ENCODE results near the gene ADM2. TPM values are rescaled to one million over a fixed set of nuclear protein-coding genes. Genes with fewer than 3 reads are reported as not detected.

Gene ADM2
- polyA plus RNA-seq, 1 experiment, result 3.1 TPM

- no peaks in the 10 kb centered on the region; the same call in 1 of the 2 replicates for H3K9me3 ChIP-seq (ENCODE audit: control insufficient read depth, insufficient read depth, low read length)
- no peak overlapping the region for H3K4me3 ChIP-seq (ENCODE audit: low read depth, low read length)
- POLR2A ChIA-PET, result interaction anchor here (0.6 to 1.3 kb wide), 3 partner anchors 64 to 175 kb away, joined by 3 to 9 read pairs (median 6); partner anchors contain the start of genes NCAPH2 and SCO2
- DNase-seq (ENCODE audit: low read depth, low spot score), result no peak
- TF ChIP-seq CTCF (IDR thresholded peaks at IDR 0.05; ENCODE audit: low read depth, low read length), result no peak
- CTCF ChIA-PET, result no interaction called here
- H3K27ac ChIP-seq (ENCODE audit: low read depth, low read length), result peak overlapping the region; percentile 47
- H3K27me3 ChIP-seq (ENCODE audit: control insufficient read depth, insufficient read depth, low read length), result no peaks in the 10 kb centered on the region
Observed at GRCh38 chr22:50443801-50444625, 37.3 kb upstream of the ADM2 start.

- peak; percentile 33 for DNase-seq (ENCODE audit: low read depth, low spot score)
- Histone ChIP-seq H3K27me3 (ENCODE audit: control insufficient read depth, insufficient read depth, low read length) (no peaks in the 10 kb centered on the region), H3K27ac (ENCODE audit: low read depth, low read length) (peak overlapping the region; percentile 21), H3K4me3 (ENCODE audit: low read depth, low read length) (no peak overlapping the region), H3K9me3 (ENCODE audit: control insufficient read depth, insufficient read depth, low read length) (no peaks in the 10 kb centered on the region; the same call in 1 of the 2 replicates)
- ChIA-PET CTCF (no interaction called here), POLR2A (interaction anchor here (0.6 to 1.3 kb wide), 3 partner anchors 64 to 174 kb away, joined by 3 to 9 read pairs (median 6); partner anchors contain the start of genes NCAPH2 and SCO2)
- no peak for TF ChIP-seq CTCF (IDR thresholded peaks at IDR 0.05; ENCODE audit: low read depth, low read length)
Observed at GRCh38 chr22:50444663-50445062, 36.7 kb upstream of the ADM2 start.

DNA sequence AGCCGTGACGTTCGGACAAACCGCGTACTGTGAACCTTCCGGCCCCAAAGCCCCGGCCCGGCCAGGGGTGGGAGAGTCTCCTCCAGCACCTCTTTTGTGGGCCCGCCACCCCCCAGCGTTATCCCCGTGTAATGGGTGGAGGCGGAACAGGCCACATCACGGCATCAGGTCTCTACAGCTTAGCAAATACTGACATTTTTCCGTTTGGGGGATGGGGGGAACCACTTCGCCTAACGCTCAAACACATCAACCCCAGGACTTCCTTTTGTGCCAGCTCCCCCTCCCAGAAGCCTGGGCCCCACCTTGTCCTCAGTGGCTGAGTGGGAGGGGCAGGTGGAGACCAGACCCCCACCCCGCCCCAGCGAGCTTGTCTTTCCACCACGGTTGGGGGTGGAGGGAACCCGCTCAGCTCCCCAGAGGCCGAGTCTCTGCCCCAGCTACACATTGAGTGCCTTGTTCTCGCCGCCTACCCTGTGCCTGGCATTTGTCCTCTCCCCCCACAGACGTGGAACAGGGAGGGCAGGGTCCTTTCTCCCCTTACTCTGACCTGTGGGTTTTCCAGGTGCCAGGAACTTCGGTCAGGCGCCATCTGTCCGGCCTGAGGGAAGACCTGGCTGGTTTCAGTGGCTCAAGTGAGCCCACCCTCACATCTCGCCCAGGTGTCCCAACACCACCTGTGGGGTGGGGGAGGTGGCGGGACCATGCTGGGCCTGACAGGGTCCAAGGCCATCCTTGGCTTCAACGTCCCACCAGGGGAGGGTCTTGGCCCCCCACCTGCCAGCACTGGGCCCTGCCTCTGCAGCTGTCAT lies 36.1 kb upstream of the ADM2 start:
- no peak for TF ChIP-seq CTCF (IDR thresholded peaks at IDR 0.05; ENCODE audit: low read depth, low read length)
- peak overlapping the region; percentile 2 for H3K27ac ChIP-seq (ENCODE audit: low read depth, low read length)
- POLR2A ChIA-PET, result interaction anchor here (0.8 to 1.3 kb wide), 2 partner anchors 63 to 80 kb away, joined by 3 to 9 read pairs; partner anchors contain the start of genes NCAPH2 and SCO2
- CTCF ChIA-PET, result no interaction called here
- H3K9me3 ChIP-seq (ENCODE audit: control insufficient read depth, insufficient read depth, low read length), result no peaks in the 10 kb centered on the region; the same call in 1 of the 2 replicates
- no peaks in the 10 kb centered on the region for H3K27me3 ChIP-seq (ENCODE audit: control insufficient read depth, insufficient read depth, low read length)
- H3K4me3 ChIP-seq (ENCODE audit: low read depth, low read length), result no peak overlapping the region
- DNase-seq (ENCODE audit: low read depth, low spot score), result no peak

- no peak for DNase-seq (ENCODE audit: low read depth, low spot score)
- POLR2A ChIA-PET, result no interaction called here
- no peak for TF ChIP-seq CTCF (IDR thresholded peaks at IDR 0.05; ENCODE audit: low read depth, low read length)
- H3K27me3 ChIP-seq (ENCODE audit: control insufficient read depth, insufficient read depth, low read length), result no peaks in the 10 kb centered on the region
- no peak overlapping the region for H3K4me3 ChIP-seq (ENCODE audit: low read depth, low read length)
- CTCF ChIA-PET, result interaction anchor here (0.5 kb wide), 1 partner anchor 32 kb away, joined by 5 read pairs; no protein-coding TSS in a partner anchor
- H3K27ac ChIP-seq (ENCODE audit: low read depth, low read length), result no peak overlapping the region
- no peaks in the 10 kb centered on the region; the same call in 1 of the 2 replicates for H3K9me3 ChIP-seq (ENCODE audit: control insufficient read depth, insufficient read depth, low read length)
Observed at GRCh38 chr22:50445880-50446707, 35.2 kb upstream of the ADM2 start.
